WI38 (cell line): Measurements from ENCODE around the gene B9D2.

Source experiments
- H3K4me3 ChIP-seq: 2 replicates; pipeline ENCODE4 v1.5.1; 2011; ENCODE audit warnings: low read depth, mild to moderate bottlenecking, control low read depth, low read length
- TF ChIP-seq, protein P1 (sequence below): IDR thresholded peaks from 2 replicates; pipeline ENCODE4 v1.5.1; 2012; ENCODE audit warnings: low read depth, mild to moderate bottlenecking, control low read depth, low read length

Gene B9D2

DNA sequence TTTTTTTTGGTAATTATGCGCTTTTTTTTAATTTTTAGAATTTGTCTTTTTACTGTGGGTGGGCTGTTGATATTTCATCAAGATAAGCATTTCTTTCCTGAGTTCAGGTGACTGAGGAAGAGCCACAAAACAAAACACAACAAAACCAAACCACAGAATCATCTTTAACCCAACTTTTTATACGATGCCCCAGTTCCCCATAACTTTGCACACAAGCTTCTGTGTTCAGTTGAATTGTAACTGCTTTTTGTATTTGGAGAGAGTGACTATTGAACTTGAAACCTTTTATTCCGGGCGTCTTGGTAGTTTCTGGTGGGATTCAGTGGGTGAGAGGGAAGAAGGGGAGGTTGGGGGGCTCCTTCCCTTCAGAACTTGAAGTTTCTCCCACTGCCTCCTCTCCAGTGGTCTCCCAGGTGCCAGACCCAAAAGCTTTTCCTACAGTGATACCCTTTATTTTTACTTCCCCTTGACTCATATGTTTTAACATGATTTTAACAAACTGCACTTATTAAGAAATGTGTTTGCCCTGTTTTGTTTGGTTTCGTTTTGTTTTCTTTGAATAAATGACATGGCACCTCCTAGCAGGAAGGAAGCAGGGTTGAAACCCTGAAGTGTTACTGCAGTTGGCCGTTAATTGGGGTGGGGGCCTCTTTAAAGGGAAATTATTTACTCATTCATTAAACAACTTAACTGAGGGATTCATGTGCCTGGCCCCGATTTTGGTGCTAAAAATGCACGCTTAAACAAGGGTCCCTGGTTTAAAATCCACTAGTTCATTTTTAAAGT, 56.7 kb downstream of the B9D2 start:
- TF ChIP-seq, protein P1, sequence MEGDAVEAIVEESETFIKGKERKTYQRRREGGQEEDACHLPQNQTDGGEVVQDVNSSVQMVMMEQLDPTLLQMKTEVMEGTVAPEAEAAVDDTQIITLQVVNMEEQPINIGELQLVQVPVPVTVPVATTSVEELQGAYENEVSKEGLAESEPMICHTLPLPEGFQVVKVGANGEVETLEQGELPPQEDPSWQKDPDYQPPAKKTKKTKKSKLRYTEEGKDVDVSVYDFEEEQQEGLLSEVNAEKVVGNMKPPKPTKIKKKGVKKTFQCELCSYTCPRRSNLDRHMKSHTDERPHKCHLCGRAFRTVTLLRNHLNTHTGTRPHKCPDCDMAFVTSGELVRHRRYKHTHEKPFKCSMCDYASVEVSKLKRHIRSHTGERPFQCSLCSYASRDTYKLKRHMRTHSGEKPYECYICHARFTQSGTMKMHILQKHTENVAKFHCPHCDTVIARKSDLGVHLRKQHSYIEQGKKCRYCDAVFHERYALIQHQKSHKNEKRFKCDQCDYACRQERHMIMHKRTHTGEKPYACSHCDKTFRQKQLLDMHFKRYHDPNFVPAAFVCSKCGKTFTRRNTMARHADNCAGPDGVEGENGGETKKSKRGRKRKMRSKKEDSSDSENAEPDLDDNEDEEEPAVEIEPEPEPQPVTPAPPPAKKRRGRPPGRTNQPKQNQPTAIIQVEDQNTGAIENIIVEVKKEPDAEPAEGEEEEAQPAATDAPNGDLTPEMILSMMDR = no peak
- H3K4me3 ChIP-seq = no peak overlapping the region

DNA sequence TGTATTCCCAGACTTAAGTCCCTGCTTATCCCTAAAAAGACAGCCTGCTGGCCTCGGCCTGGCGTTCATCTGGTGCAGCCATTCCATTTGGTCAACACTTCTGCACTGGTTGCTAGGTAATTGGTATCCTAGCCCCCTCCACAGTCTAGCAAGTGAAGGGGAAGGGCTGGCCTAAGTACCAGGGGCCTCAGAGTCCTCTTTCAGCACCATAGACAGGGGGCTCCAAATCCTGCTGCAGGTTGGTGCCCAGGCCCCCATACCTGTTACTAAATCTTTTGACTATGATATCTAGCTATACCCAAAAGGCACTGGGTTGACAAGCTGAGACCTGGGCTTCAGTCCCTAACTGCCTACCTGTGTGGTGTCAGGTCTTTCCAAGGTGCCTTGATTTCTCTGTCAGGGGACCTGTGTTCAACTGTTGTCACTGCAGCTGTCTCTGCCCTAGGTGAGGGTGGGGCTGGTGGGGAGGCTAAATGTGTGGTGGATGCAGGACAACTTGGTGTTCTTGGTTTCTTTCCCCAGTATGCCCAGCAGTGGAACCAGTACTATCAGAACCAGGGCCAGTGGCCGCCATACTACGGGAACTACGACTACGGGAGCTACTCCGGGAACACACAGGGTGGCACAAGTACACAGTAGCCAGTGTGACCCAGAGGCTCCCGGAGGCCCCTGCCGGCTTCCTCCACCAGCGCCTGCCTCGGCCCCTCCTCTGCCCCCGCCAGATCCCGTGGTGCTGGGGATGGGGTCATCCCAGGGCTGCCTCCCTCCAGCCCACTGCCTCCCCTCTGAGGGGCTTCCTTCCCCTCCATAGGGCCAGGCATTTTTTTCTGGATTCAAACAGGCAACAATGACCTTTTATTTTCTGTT, 57.8 kb downstream of the B9D2 start:
- no peak overlapping the region for H3K4me3 ChIP-seq
- TF ChIP-seq, protein P1 = no peak

DNA sequence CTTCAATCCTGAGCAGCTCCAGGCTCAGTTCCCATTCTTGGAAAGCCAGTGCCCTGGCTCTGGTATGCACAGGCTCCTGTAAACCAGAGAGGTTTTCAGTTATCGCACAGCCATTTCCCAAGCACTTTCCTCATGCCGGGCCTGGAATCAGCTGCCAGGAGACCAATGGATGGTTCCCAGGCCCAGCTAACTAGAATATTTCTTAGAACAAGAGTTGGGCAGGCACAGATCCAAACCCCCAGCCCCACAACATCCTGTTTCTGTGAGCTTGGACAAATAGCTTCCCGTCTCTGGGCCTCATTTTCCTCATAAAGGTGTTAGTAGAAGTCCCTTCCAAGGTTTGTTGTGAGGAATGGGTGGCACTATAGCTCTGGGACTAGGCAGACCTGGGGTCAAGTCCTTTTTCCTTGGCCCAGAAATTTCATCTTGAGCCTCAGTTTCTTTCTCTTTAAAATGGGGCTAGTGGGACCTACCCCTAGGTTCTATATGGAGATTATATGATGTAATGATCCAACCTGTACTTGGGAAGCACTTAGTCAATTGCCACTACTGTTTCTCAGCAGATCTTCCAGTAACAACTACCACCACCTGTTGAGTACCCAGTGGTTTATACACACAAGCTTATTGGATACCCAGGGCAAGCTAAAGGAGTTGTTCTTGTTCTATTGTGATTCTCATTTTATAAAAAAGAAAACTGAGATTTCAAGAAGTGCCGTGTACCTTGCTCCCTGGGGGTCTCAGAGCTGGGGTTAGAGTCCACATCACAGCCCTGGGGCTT, 59.1 kb downstream of the B9D2 start:
- TF ChIP-seq, protein P1 = no peak
- H3K4me3 ChIP-seq = no peak overlapping the region
